RKO (cell line): Measurements from ENCODE around the gene RASL11B.

Experiments used
- DNase-seq: peaks from one replicate; pipeline ENCODE4 v3.0.0-alpha.2; 2016; ENCODE audit warnings: low spot score

RASL11B gene

GRCh38 chr4:52843351-52843750, 18.8 kb upstream of the RASL11B start:
- DNase-seq, result no peak

GRCh38 chr4:52843958-52844357, 18.2 kb upstream of the RASL11B start:
- DNase-seq, result no peak

GRCh38 chr4:52844596-52844995, 17.5 kb upstream of the RASL11B start:
- no peak for DNase-seq

GRCh38 chr4:52846502-52846901, 15.6 kb upstream of the RASL11B start:
- no peak for DNase-seq

GRCh38 chr4:52848254-52848653, 13.9 kb upstream of the RASL11B start:
- no peak for DNase-seq

GRCh38 chr4:52850406-52851124, 11.6 kb upstream of the RASL11B start:
- DNase-seq, result no peak

GRCh38 chr4:52852041-52852440, 10.1 kb upstream of the RASL11B start:
- DNase-seq, result no peak

GRCh38 chr4:52852711-52853110, 9.4 kb upstream of the RASL11B start:
- no peak for DNase-seq

- no peak for DNase-seq
These were observed 8.8 kb upstream of the RASL11B start for GRCh38 chr4:52853351-52853750.

GRCh38 chr4:52856801-52857200, 5.3 kb upstream of the RASL11B start:
- DNase-seq, result no peak

GRCh38 chr4:52860361-52860760, 1.8 kb upstream of the RASL11B start:
- no peak for DNase-seq

- no peak for DNase-seq
These were observed 820 bp upstream of the RASL11B start for GRCh38 chr4:52861171-52861823.

GRCh38 chr4:52862639-52863161, 583 bp downstream of the RASL11B start:
- no peak for DNase-seq

GRCh38 chr4:52863324-52863723, 1.2 kb downstream of the RASL11B start:
- no peak for DNase-seq

- DNase-seq, result no peak
These were observed 2.7 kb downstream of the RASL11B start for GRCh38 chr4:52864793-52865192.

- DNase-seq, result no peak
These were observed 3.2 kb downstream of the RASL11B start for GRCh38 chr4:52865300-52865699.

- DNase-seq, result no peak
These were observed 4.6 kb downstream of the RASL11B start for GRCh38 chr4:52866734-52867133.

- DNase-seq, result no peak
These were observed 5.0 kb downstream of the RASL11B start for GRCh38 chr4:52867163-52867562.

GRCh38 chr4:52868133-52868532, 6.0 kb downstream of the RASL11B start:
- DNase-seq, result no peak

GRCh38 chr4:52869196-52869595, 7.1 kb downstream of the RASL11B start:
- DNase-seq, result no peak

GRCh38 chr4:52869656-52870055, 7.5 kb downstream of the RASL11B start:
- no peak for DNase-seq

GRCh38 chr4:52870225-52870624, 8.1 kb downstream of the RASL11B start:
- no peak for DNase-seq

GRCh38 chr4:52873191-52873590, 11.1 kb downstream of the RASL11B start:
- DNase-seq, result no peak
